ENCODE data around the gene ASB2.

The ASB2 gene

GRCh38 chr14:93955850-93956481 is 20.4 kb downstream of the ASB2 start:
- peak overlapping the region; percentile 95 for H3K27ac ChIP-seq (replicated peaks)
- TF ChIP-seq POLR2AphosphoS5 (IDR thresholded peaks at IDR 0.05; ENCODE audit: low read depth) (no peak), GABPA (IDR thresholded peaks at IDR 0.05; ENCODE audit: low read depth) (no peak), CTCF (IDR thresholded peaks at IDR 0.05; ENCODE audit: insufficient read depth, low read length) (no peak), REST (IDR thresholded peaks at IDR 0.05; ENCODE audit: insufficient replicate concordance, low read depth) (no peak), SPI1 (IDR thresholded peaks at IDR 0.05; ENCODE audit: borderline replicate concordance, low read depth) (no peak)
- H3K4me3 ChIP-seq (replicated peaks; ENCODE audit: insufficient read depth, low read length): peak overlapping the region; percentile 22
- DNase-seq (ENCODE audit: low read depth in 1 of 2, low spot score in 1 of 2): no peak
- H3K27me3 ChIP-seq (ENCODE audit: insufficient read depth, poor library complexity, severe bottlenecking): no peaks in the 10 kb centered on the region

- peak; percentile 95 to 96 for DNase-seq (ENCODE audit: low read depth in 1 of 2, low spot score in 1 of 2)
- peak; percentile 88 for TF ChIP-seq POLR2AphosphoS5 (IDR thresholded peaks at IDR 0.05; ENCODE audit: low read depth)
- TF ChIP-seq GABPA (IDR thresholded peaks at IDR 0.05; ENCODE audit: low read depth): peak; percentile 59
- TF ChIP-seq REST (IDR thresholded peaks at IDR 0.05; ENCODE audit: insufficient replicate concordance, low read depth): peak; percentile 46
- no peak for TF ChIP-seq CTCF (IDR thresholded peaks at IDR 0.05; ENCODE audit: insufficient read depth, low read length)
- peak; percentile 99 for TF ChIP-seq SPI1 (IDR thresholded peaks at IDR 0.05; ENCODE audit: borderline replicate concordance, low read depth)
- Histone ChIP-seq H3K27me3 (ENCODE audit: insufficient read depth, poor library complexity, severe bottlenecking) (no peaks in the 10 kb centered on the region), H3K27ac (replicated peaks) (peak overlapping the region; percentile 95), H3K4me3 (replicated peaks; ENCODE audit: insufficient read depth, low read length) (peak overlapping the region; percentile 22)
Measured at GRCh38 chr14:93954900-93955849, 21.2 kb downstream of the ASB2 start.

GRCh38 chr14:93954516-93954830 is 21.9 kb downstream of the ASB2 start:
- no peak for DNase-seq (ENCODE audit: low read depth in 1 of 2, low spot score in 1 of 2)
- Histone ChIP-seq H3K27me3 (ENCODE audit: insufficient read depth, poor library complexity, severe bottlenecking) (no peaks in the 10 kb centered on the region), H3K4me3 (replicated peaks; ENCODE audit: insufficient read depth, low read length) (no peak overlapping the region), H3K27ac (replicated peaks) (peak overlapping the region; percentile 95)
- no peak for TF ChIP-seq CTCF (IDR thresholded peaks at IDR 0.05; ENCODE audit: insufficient read depth, low read length)
- no peak for TF ChIP-seq POLR2AphosphoS5 (IDR thresholded peaks at IDR 0.05; ENCODE audit: low read depth)
- no peak for TF ChIP-seq REST (IDR thresholded peaks at IDR 0.05; ENCODE audit: insufficient replicate concordance, low read depth)
- no peak for TF ChIP-seq GABPA (IDR thresholded peaks at IDR 0.05; ENCODE audit: low read depth)
- no peak for TF ChIP-seq SPI1 (IDR thresholded peaks at IDR 0.05; ENCODE audit: borderline replicate concordance, low read depth)

Measured in HL-60 (cell line).